HCT116 (cell line): ENCODE measurements around the gene ZNF791.

Experiments used
- CTCF ChIP-seq, 3 experiments: fragments of 200-600 bp in 1 of 3; sonication (generic) in 1 of 3; IDR thresholded peaks in 2 of 3; conservative IDR thresholded peaks in 1 of 3; 2 replicates each; pipeline ENCODE4 v1.5.1; 2012 to 2017; ENCODE audit warnings: low read depth in 2 of 3, low read length in 2 of 3, antibody characterized with exemption in 1 of 3, borderline replicate concordance in 1 of 3, control low read depth in 1 of 3, mild to moderate bottlenecking in 1 of 3, mixed read lengths in 1 of 3, mixed run types in 1 of 3, moderate library complexity in 1 of 3; ENCODE audit not compliant: insufficient read depth in 1 of 3
- EZH2 ChIP-seq: fragments of 200-600 bp; sonication (generic); IDR thresholded peaks from 2 replicates; pipeline ENCODE4 v1.6.1; 2017; ENCODE audit warnings: antibody characterized with exemption, mixed run types
- JUND ChIP-seq: IDR thresholded peaks from 2 replicates; pipeline ENCODE4 v1.6.1; 2012
- MAX ChIP-seq: IDR thresholded peaks from 2 replicates; pipeline ENCODE4 v1.6.1; 2012
- POLR2A ChIP-seq: IDR thresholded peaks from 2 replicates; pipeline ENCODE4 v1.7.0; 2011; ENCODE audit warnings: borderline replicate concordance; ENCODE audit not compliant: insufficient read depth, insufficient read length; ENCODE audit errors: extremely low read depth
- POLR2AphosphoS5 ChIP-seq: IDR thresholded peaks from 2 replicates; pipeline ENCODE4 v1.6.1; 2011; ENCODE audit warnings: mild to moderate bottlenecking, low read depth, low read length, moderate library complexity
- TCF7L2 ChIP-seq: IDR thresholded peaks from 2 replicates; pipeline ENCODE4 v1.7.0; 2011; ENCODE audit warnings: borderline replicate concordance, inconsistent platforms; ENCODE audit not compliant: insufficient read depth, insufficient read length; ENCODE audit errors: extremely low read depth

- TF ChIP-seq POLR2A, result no peak
- TF ChIP-seq POLR2AphosphoS5, result no peak
- no peak for TF ChIP-seq CTCF (IDR thresholded peaks at IDR 0.05 in 2 of 3, conservative IDR thresholded peaks at IDR 0.05 in 1 of 3; ENCODE audit: borderline replicate concordance in 1 of 3, insufficient read depth in 1 of 3, low read depth in 2 of 3, low read length in 2 of 3)
- no peak for TF ChIP-seq MAX
- no peak for TF ChIP-seq JUND
- TF ChIP-seq EZH2, result no peak
- TF ChIP-seq TCF7L2, result no peak
Measured at GRCh38 chr19:12670159-12670928, 59.6 kb downstream of the ZNF791 start.
